K562 (cell line): ENCODE measurements around the gene FANCD2OS. TPM values are rescaled to one million over a fixed set of nuclear protein-coding genes. Genes with fewer than 3 reads are reported as not detected.
A peak's percentile ranks its signal among the peaks of the same experiment; 100 is the strongest.

Source experiments
- ARID2 ChIP-seq: fragments of 450-650 bp; IDR thresholded peaks from 2 replicates; pipeline ENCODE4 v1.6.1; 2017; ENCODE audit warnings: antibody characterized with exemption, mild to moderate bottlenecking
- BMI1 ChIP-seq: fragments of 150-350 bp; IDR thresholded peaks from 2 replicates; pipeline ENCODE4 v1.6.1; 2014; ENCODE audit warnings: low read length
- CHCHD3 ChIP-seq: fragments of 250-450 bp; sonication (Bioruptor Pico); IDR thresholded peaks from 2 replicates; pipeline ENCODE4 v2.1.2; 2022; ENCODE audit warnings: mild to moderate bottlenecking
- ESRRB ChIP-seq: fragments of 250-450 bp; sonication (Bioruptor Pico); IDR thresholded peaks from 2 replicates; pipeline ENCODE4 v1.5.0; 2020; ENCODE audit warnings: mild to moderate bottlenecking, moderate library complexity, borderline replicate concordance
- FOSL1 ChIP-seq: fragments of 200-800 bp; sonication (Bioruptor generic); conservative IDR thresholded peaks from 2 replicates; pipeline ENCODE4 v1.6.1; 2016; ENCODE audit warnings: missing genetic modification characterization, missing compliant biosample characterization
- FOXK1 ChIP-seq: sonication (generic); formaldehyde crosslinking; IDR thresholded peaks from 2 replicates; pipeline ENCODE4 v1.8.0; 2022; ENCODE audit warnings: missing genetic modification reagents, mild to moderate bottlenecking, borderline replicate concordance
- HDAC3 ChIP-seq: fragments of 450-650 bp; IDR thresholded peaks from 2 replicates; pipeline ENCODE4 v1.6.1; 2018; ENCODE audit warnings: borderline replicate concordance, mild to moderate bottlenecking, moderate library complexity; ENCODE audit not compliant: partially characterized antibody
- KAT7 ChIP-seq: sonication (generic); formaldehyde crosslinking; IDR thresholded peaks from 2 replicates; pipeline ENCODE4 v1.8.0; 2022; ENCODE audit warnings: missing genetic modification reagents, mild to moderate bottlenecking, borderline replicate concordance
- MAFK ChIP-seq: IDR thresholded peaks from 2 replicates; pipeline ENCODE4 v1.6.1; 2011; ENCODE audit warnings: low read length, improper control_type of control experiment
- NR2C1 ChIP-seq, 2 experiments: fragments of 450-650 bp; IDR thresholded peaks; 2 replicates each; pipeline ENCODE4 v1.6.1; 2017; ENCODE audit warnings: mild to moderate bottlenecking in 2 of 2, antibody characterized with exemption in 1 of 2, inconsistent platforms in 1 of 2, missing compliant biosample characterization in 1 of 2, missing genetic modification characterization in 1 of 2
- PHTF2 ChIP-seq: fragments of 250-450 bp; sonication (Bioruptor Pico); IDR thresholded peaks from 2 replicates; pipeline ENCODE4 v1.5.0; 2021; ENCODE audit warnings: mild to moderate bottlenecking
- SAFB ChIP-seq: fragments of 200-400 bp; formaldehyde crosslinking; IDR thresholded peaks from 2 replicates; pipeline ENCODE4 v1.6.1; 2017; ENCODE audit warnings: low read depth, low read length, borderline replicate concordance
- ZKSCAN1 ChIP-seq: fragments of 150-350 bp; IDR thresholded peaks from 2 replicates; pipeline ENCODE4 v1.6.1; 2016; ENCODE audit warnings: low read depth, low read length
- ZNF696 ChIP-seq: fragments of 250-450 bp; sonication (Bioruptor Pico); conservative IDR thresholded peaks from 2 replicates; pipeline ENCODE4 v1.4.0; 2020; ENCODE audit warnings: mild to moderate bottlenecking, moderate library complexity
- polyA plus RNA-seq, 8 experiments: library from polyadenylated mRNA; depleted of rRNA in 4 of 8; stranded (reverse) in 5 of 8; unstranded in 3 of 8; fragments of >200 nt; fragmentation: Nextera tagmentation in 2 of 8; fragmentation: Illumina TruSeq in 1 of 8; extraction: Ambion mirVana in 2 of 8; extraction: Trizol in 1 of 8; gene quantifications; 2 replicates each; pipeline versions ENCODE4 v1.2.1 to v1.2.3, GENCODE V29; 2011 to 2014; ENCODE audit warnings: inconsistent platforms in 1 of 8, missing spikeins in 1 of 8
- total RNA-seq, 7 experiments: library from RNA; depleted of rRNA in 6 of 7; stranded (reverse); fragments of >200 nt in 6 of 7; fragmentation: Illumina TruSeq in 2 of 7; extraction: Trizol in 2 of 7; gene quantifications; 2 replicates each; pipeline versions ENCODE4 v1.2.1 to v1.2.3, GENCODE V29; 2011 to 2021; ENCODE audit warnings: low replicate concordance in 1 of 7
- TF ChIP-seq, protein P1 (sequence below): fragments of 450-650 bp; IDR thresholded peaks from 2 replicates; pipeline ENCODE4 v1.6.1; 2016; ENCODE audit warnings: mild to moderate bottlenecking, moderate library complexity

The FANCD2OS gene
- total and polyA plus RNA-seq, 9 of the 15 experiments (the other 6 are each of a cell fraction or from before 2014, with no cell fraction given), result not detected

DNA sequence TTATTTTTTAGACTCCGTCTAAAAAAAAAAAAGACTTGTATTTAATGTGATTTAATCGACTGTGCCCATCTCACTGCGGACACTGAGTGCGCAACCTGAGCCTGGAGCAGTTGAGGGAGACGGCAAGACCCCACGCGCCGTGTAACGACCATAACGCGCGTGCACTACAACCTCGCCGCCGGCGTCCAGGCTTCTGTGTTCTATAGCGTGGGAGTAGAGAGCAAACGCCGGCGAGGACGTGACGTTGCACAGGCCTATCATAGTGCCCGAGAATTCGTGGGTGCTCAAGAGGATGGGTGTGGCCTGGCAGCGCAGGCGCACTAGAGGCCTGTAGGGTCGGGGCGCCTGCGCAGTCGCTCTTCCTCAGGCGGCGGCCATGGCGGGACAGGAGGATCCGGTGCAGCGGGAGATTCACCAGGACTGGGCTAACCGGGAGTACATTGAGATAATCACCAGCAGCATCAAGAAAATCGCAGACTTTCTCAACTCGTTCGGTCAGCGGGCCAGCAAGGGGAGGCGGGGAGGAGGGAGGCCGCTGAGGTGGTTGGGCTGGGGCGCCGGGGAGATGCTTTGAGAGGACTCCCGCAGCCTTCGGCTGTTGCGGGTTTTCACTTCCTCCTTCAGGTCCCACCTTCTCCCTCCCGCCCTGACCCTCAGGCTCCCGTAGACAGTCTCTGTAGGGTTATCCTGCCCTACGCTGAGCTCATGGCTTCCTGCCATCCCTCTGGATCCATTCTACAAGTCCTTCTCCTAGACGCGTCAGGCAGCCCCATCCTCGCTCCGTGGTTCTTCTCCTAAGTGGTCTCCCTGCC, 7.5 kb upstream of the FANCD2OS start, which contains the start of gene BRK1 (continued):
- TF ChIP-seq, protein P1, sequence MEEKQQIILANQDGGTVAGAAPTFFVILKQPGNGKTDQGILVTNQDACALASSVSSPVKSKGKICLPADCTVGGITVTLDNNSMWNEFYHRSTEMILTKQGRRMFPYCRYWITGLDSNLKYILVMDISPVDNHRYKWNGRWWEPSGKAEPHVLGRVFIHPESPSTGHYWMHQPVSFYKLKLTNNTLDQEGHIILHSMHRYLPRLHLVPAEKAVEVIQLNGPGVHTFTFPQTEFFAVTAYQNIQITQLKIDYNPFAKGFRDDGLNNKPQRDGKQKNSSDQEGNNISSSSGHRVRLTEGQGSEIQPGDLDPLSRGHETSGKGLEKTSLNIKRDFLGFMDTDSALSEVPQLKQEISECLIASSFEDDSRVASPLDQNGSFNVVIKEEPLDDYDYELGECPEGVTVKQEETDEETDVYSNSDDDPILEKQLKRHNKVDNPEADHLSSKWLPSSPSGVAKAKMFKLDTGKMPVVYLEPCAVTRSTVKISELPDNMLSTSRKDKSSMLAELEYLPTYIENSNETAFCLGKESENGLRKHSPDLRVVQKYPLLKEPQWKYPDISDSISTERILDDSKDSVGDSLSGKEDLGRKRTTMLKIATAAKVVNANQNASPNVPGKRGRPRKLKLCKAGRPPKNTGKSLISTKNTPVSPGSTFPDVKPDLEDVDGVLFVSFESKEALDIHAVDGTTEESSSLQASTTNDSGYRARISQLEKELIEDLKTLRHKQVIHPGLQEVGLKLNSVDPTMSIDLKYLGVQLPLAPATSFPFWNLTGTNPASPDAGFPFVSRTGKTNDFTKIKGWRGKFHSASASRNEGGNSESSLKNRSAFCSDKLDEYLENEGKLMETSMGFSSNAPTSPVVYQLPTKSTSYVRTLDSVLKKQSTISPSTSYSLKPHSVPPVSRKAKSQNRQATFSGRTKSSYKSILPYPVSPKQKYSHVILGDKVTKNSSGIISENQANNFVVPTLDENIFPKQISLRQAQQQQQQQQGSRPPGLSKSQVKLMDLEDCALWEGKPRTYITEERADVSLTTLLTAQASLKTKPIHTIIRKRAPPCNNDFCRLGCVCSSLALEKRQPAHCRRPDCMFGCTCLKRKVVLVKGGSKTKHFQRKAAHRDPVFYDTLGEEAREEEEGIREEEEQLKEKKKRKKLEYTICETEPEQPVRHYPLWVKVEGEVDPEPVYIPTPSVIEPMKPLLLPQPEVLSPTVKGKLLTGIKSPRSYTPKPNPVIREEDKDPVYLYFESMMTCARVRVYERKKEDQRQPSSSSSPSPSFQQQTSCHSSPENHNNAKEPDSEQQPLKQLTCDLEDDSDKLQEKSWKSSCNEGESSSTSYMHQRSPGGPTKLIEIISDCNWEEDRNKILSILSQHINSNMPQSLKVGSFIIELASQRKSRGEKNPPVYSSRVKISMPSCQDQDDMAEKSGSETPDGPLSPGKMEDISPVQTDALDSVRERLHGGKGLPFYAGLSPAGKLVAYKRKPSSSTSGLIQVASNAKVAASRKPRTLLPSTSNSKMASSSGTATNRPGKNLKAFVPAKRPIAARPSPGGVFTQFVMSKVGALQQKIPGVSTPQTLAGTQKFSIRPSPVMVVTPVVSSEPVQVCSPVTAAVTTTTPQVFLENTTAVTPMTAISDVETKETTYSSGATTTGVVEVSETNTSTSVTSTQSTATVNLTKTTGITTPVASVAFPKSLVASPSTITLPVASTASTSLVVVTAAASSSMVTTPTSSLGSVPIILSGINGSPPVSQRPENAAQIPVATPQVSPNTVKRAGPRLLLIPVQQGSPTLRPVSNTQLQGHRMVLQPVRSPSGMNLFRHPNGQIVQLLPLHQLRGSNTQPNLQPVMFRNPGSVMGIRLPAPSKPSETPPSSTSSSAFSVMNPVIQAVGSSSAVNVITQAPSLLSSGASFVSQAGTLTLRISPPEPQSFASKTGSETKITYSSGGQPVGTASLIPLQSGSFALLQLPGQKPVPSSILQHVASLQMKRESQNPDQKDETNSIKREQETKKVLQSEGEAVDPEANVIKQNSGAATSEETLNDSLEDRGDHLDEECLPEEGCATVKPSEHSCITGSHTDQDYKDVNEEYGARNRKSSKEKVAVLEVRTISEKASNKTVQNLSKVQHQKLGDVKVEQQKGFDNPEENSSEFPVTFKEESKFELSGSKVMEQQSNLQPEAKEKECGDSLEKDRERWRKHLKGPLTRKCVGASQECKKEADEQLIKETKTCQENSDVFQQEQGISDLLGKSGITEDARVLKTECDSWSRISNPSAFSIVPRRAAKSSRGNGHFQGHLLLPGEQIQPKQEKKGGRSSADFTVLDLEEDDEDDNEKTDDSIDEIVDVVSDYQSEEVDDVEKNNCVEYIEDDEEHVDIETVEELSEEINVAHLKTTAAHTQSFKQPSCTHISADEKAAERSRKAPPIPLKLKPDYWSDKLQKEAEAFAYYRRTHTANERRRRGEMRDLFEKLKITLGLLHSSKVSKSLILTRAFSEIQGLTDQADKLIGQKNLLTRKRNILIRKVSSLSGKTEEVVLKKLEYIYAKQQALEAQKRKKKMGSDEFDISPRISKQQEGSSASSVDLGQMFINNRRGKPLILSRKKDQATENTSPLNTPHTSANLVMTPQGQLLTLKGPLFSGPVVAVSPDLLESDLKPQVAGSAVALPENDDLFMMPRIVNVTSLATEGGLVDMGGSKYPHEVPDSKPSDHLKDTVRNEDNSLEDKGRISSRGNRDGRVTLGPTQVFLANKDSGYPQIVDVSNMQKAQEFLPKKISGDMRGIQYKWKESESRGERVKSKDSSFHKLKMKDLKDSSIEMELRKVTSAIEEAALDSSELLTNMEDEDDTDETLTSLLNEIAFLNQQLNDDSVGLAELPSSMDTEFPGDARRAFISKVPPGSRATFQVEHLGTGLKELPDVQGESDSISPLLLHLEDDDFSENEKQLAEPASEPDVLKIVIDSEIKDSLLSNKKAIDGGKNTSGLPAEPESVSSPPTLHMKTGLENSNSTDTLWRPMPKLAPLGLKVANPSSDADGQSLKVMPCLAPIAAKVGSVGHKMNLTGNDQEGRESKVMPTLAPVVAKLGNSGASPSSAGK, result peak; percentile 93
- TF ChIP-seq ZNF696 (CRISPR knock-in tag) (no peak), BMI1 (no peak), FOXK1 (CRISPR knock-in tag) (no peak), ESRRB (CRISPR knock-in tag) (no peak), NR2C1 (IDR thresholded peaks at IDR 0.05) (peak; percentile 30; the same call in 1 of the 2 replicates), NR2C1 (tag; IDR thresholded peaks at IDR 0.05) (peak; percentile 60), CHCHD3 (CRISPR knock-in tag) (peak; percentile 78), ZKSCAN1 (peak; percentile 75), ARID2 (no peak), KAT7 (CRISPR knock-in tag) (peak; percentile 63; the same call in 1 of the 2 replicates), MAFK (no peak), HDAC3 (no peak), SAFB (peak; percentile 94; the same call in 1 of the 2 replicates), PHTF2 (CRISPR knock-in tag) (no peak), FOSL1 (tag) (peak; percentile 44; the same call in 1 of the 2 replicates)
